Upper lobe of left lung (tissue), 6 donors: ENCODE measurements around the gene MBP. TPM values are rescaled to one million over a fixed set of nuclear protein-coding genes. Genes with fewer than 3 reads are reported as not detected.
A peak's percentile ranks its signal among the peaks of the same experiment; 100 is the strongest.

Source experiments
- ATAC-seq, 2 donors: fragments of 200-7000 bp; cut with Tn5 transposase; one replicate each; pipeline ENCODE4 v1.9.1; 2022; ENCODE audit warnings: mild to moderate bottlenecking in 2 of 2, moderate library complexity in 2 of 2; ENCODE audit not compliant: low FRiP score in 2 of 2
- DNase-seq, 2 donors: peaks; one replicate each; pipeline ENCODE4 v3.0.0-alpha.2; 2019 to 2020
- H3K27ac ChIP-seq, 4 donors: fragments of 200-600 bp; sonication (generic); one replicate each; pipeline ENCODE4 v1.5.1; 2016 to 2019
- H3K27me3 ChIP-seq, 4 donors: fragments of 200-600 bp; sonication (generic); one replicate each; pipeline ENCODE4 v1.5.1; 2017 to 2019
- H3K36me3 ChIP-seq, 4 donors: fragments of 200-600 bp; sonication (generic); one replicate each; pipeline ENCODE4 v1.5.1; 2016 to 2019
- H3K4me1 ChIP-seq, 4 donors: fragments of 200-600 bp; sonication (generic); one replicate each; pipeline ENCODE4 v1.5.1; 2018 to 2019
- H3K4me3 ChIP-seq, 4 donors: fragments of 200-600 bp; sonication (generic); one replicate each; pipeline ENCODE4 v1.5.1; 2017 to 2019; ENCODE audit warnings: mild to moderate bottlenecking in 2 of 4, moderate library complexity in 1 of 4
- H3K9me3 ChIP-seq, 4 donors: fragments of 200-600 bp; sonication (generic); one replicate each; pipeline ENCODE4 v1.5.1; 2018 to 2019
- CTCF ChIP-seq, 6 experiments: fragments of 450-650 bp in 4 of 6; fragments of 200-600 bp in 2 of 6; sonication (generic) in 2 of 6; IDR thresholded peaks; one replicate each; pipeline ENCODE4 v1.5.1; 2016 to 2019; ENCODE audit warnings: antibody characterized with exemption in 6 of 6
- EP300 ChIP-seq, 4 donors: sonication (generic); formaldehyde crosslinking; IDR thresholded peaks; one replicate each; pipeline ENCODE4 v1.5.1; 2017; ENCODE audit warnings: antibody characterized with exemption in 4 of 4, control low read depth in 2 of 4
- POLR2A ChIP-seq, 4 donors: fragments of 450-650 bp; IDR thresholded peaks; one replicate each; pipeline ENCODE4 v1.5.1; 2016 to 2017; ENCODE audit warnings: antibody characterized with exemption in 4 of 4, mild to moderate bottlenecking in 2 of 4
- POLR2AphosphoS5 ChIP-seq, 2 donors: sonication (generic); formaldehyde crosslinking; IDR thresholded peaks; one replicate each; pipeline ENCODE4 v1.5.1; 2017; ENCODE audit warnings: antibody characterized with exemption in 2 of 2
- WGBS, 2 donors: methylation state at CpG; one replicate each; pipeline ENCODE4 v1.1.5; 2017 to 2018; 5-methylcytosine and 5-hydroxymethylcytosine counted together
- total RNA-seq, 6 donors: library from RNA; depleted of rRNA in 4 of 6; stranded (reverse); fragments of >200 nt in 4 of 6; gene quantifications; one replicate each; pipeline versions ENCODE4 v1.1.0 to v1.2.1, GENCODE V29; 2016 to 2021
- donor health status: DM: no; HTN: no; CAD: no; lungs with moderate emphysema.
- donor health status: DM: no; HTN: yes; CAD: no; lungs with severe emphysema.

MBP gene
- total RNA-seq, 6 donors from 2014 or later = 55.5 to 87.6 (median 68.8) TPM

- DNase-seq (no peak), ATAC-seq (no peak)
- Histone ChIP-seq H3K27ac (no peak overlapping the region), H3K27me3 (no peaks in the 10 kb centered on the region), H3K4me3 (no peak overlapping the region), H3K9me3 (no peaks in the 10 kb centered on the region), H3K36me3 (no peaks in the 10 kb centered on the region), H3K4me1 (peaks cover 3 to 19% (median 6%) of the 10 kb centered on the region in 4 donors)
- WGBS, 2 donors = 85 to 88% methylated on average over 14 to 15 of the region's 19 CpGs
- TF ChIP-seq POLR2A (IDR thresholded peaks at IDR 0.05) = no peak
- no peak for TF ChIP-seq EP300 (IDR thresholded peaks at IDR 0.05)
- TF ChIP-seq POLR2AphosphoS5 (IDR thresholded peaks at IDR 0.05) = no peak
- TF ChIP-seq CTCF (IDR thresholded peaks at IDR 0.05) = no peak
These were observed 131.5 kb downstream of the MBP start for GRCh38 chr18:77001041-77001440.

- H3K4me1 ChIP-seq = peaks cover 3 to 14% (median 6%) of the 10 kb centered on the region in 4 donors
- DNase-seq (peak in 1 of 2 donors; percentile 67), ATAC-seq (peak in 1 of 2 donors; percentile 74)
- H3K27me3 ChIP-seq = no peaks in the 10 kb centered on the region
- H3K27ac ChIP-seq = no peak overlapping the region
- H3K36me3 ChIP-seq = no peaks in the 10 kb centered on the region
- no peak overlapping the region for H3K4me3 ChIP-seq
- 24% methylated on average over 11 of the region's 11 CpGs for WGBS, 2 donors
- H3K9me3 ChIP-seq = no peaks in the 10 kb centered on the region
- TF ChIP-seq POLR2A (IDR thresholded peaks at IDR 0.05) (no peak), CTCF (IDR thresholded peaks at IDR 0.05) (peak; percentile 69 to 89 (median 86)), EP300 (IDR thresholded peaks at IDR 0.05) (no peak), POLR2AphosphoS5 (IDR thresholded peaks at IDR 0.05) (no peak)
These were observed 132.1 kb downstream of the MBP start for GRCh38 chr18:77000527-77000926.

DNA sequence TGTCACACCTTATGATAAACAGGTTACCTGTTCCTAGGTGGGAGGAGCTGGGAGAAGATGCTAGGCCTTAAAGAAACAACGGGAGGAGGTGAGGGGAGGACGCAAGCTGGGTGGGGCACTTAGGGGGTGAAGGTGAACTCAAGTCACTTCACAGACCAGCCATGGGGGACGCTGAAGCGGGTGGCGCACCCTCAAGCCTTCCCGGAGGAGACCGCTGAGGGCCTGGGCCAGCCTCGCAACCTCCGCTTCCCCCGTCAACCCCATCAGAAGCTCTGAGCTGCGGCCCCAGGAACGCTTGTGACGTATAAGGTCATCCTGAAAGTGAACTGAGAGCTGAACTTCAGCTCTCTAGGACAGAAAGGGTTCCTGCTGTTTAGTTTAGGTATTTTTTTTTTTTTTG is 133.5 kb downstream of the MBP start:
- DNase-seq (no peak), ATAC-seq (no peak)
- WGBS, 2 donors = 84 to 89% methylated on average over 13 of the region's 13 CpGs
- Histone ChIP-seq H3K4me1 (peaks cover under 1 to 9% (median 4%) of the 10 kb centered on the region in 4 donors), H3K9me3 (no peaks in the 10 kb centered on the region), H3K27ac (no peak overlapping the region), H3K36me3 (no peaks in the 10 kb centered on the region), H3K4me3 (no peak overlapping the region), H3K27me3 (no peaks in the 10 kb centered on the region)
- no peak for TF ChIP-seq CTCF (IDR thresholded peaks at IDR 0.05)
- TF ChIP-seq POLR2AphosphoS5 (IDR thresholded peaks at IDR 0.05) = no peak

DNA sequence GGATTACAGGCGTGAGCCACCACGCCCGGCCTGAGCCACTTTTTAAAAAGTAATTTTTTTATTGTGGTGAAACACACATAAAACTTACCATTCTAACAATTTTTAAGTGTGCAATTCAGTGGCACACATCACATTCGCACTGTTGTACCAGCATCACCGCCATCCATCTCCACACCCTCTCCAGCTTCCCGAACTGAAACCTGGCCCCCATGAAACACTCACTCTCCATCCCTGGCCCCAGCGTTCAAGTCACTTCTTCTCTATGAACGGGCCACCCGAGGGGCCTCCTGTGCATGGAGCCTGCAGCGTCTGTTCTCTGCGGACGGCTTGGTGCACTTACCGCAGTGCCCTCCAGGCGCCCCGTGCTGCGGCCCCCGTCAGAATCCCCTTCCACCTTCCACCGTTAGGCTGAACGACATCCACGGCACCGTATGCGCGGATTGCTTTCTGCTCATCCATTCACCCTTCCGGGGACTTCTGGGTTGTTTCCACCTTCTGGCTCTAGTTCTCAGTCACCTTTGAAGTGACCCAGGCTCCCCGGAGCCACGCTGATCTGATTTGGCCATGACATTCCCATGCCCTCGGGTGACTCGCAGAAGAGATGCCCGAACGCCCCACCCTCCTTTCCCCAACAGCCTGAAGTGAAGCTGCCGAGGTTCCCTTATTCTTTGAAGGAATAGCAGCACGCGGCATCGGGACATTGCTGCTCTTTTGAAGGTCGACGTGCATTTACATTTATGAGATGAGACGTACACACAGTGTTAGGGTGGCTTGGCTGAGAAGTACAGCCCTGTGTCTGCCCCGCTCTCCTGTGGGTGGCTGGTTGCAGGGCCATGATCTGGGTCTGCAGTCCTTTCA is 134.4 kb downstream of the MBP start:
- 93 to 94% methylated on average over 38 of the region's 38 CpGs for WGBS, 2 donors
- TF ChIP-seq CTCF (IDR thresholded peaks at IDR 0.05) (no peak), EP300 (IDR thresholded peaks at IDR 0.05) (no peak), POLR2AphosphoS5 (IDR thresholded peaks at IDR 0.05) (no peak), POLR2A (IDR thresholded peaks at IDR 0.05) (no peak)
- Histone ChIP-seq H3K4me3 (no peak overlapping the region), H3K27ac (no peak overlapping the region), H3K36me3 (no peaks in the 10 kb centered on the region), H3K27me3 (no peaks in the 10 kb centered on the region), H3K9me3 (no peaks in the 10 kb centered on the region), H3K4me1 (peaks cover 0 to 9% (median 4%) of the 10 kb centered on the region in 4 donors)
- ATAC-seq = no peak
- DNase-seq = no peak

DNA sequence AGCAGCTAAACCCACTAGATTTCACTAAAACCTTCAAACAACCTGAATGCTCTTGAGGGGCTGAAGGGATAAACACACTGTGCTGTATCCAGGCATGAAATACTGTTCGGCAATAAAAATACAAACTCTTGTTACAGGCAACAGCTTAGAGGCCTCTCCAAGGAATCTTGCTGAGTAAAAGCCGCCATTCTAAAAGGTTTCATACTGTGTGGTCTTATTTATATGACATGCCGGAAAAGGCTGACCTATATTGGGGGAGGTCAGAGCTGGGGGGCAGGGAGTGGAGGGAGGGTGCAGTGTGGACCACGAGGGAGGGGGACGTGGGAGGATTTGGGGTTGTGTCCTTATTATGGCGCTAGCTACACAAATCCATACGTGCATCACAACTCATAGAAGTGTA is 136.2 kb downstream of the MBP start:
- Histone ChIP-seq H3K27ac (no peak overlapping the region), H3K4me1 (peaks cover 0 to 9% (median 4%) of the 10 kb centered on the region in 4 donors), H3K9me3 (no peaks in the 10 kb centered on the region), H3K4me3 (no peak overlapping the region), H3K27me3 (no peaks in the 10 kb centered on the region), H3K36me3 (no peaks in the 10 kb centered on the region)
- WGBS, 2 donors = 77 to 91% methylated on average over 7 of the region's 7 CpGs
- TF ChIP-seq EP300 (IDR thresholded peaks at IDR 0.05) (no peak), CTCF (IDR thresholded peaks at IDR 0.05) (no peak), POLR2A (IDR thresholded peaks at IDR 0.05) (no peak), POLR2AphosphoS5 (IDR thresholded peaks at IDR 0.05) (no peak)
- ATAC-seq = no peak
- no peak for DNase-seq
